H7 (cell line): ENCODE results near the gene WWOX. TPM values are rescaled to one million over a fixed set of nuclear protein-coding genes. Genes with fewer than 3 reads are reported as not detected.

Experiments
- DNase-seq: peaks from one replicate; pipeline ENCODE4 v3.0.0; 2012
- H3K27me3 ChIP-seq: 2 replicates; pipeline ENCODE4 v1.6.0; 2011; ENCODE audit warnings: mild to moderate bottlenecking, low read length; ENCODE audit not compliant: control insufficient read depth, insufficient read depth
- H3K36me3 ChIP-seq: replicated peaks from 2 replicates; pipeline ENCODE4 v1.5.1; 2011; ENCODE audit warnings: low read length; ENCODE audit not compliant: control insufficient read depth, insufficient read depth
- H3K4me3 ChIP-seq: 2 replicates; pipeline ENCODE4 v1.5.1; 2011; ENCODE audit warnings: low read depth, mild to moderate bottlenecking, control low read depth, low read length, moderate library complexity; ENCODE audit not compliant: insufficient read depth
- total RNA-seq: library from RNA; depleted of rRNA; stranded (reverse); fragments of >200 nt; shearing (Covaris generic); gene quantifications from 2 replicates; pipeline ENCODE4 v1.2.3, GENCODE V29; 2014

Gene WWOX
- total RNA-seq, 1 experiment from 2014 or later, result 29.2 TPM

DNA sequence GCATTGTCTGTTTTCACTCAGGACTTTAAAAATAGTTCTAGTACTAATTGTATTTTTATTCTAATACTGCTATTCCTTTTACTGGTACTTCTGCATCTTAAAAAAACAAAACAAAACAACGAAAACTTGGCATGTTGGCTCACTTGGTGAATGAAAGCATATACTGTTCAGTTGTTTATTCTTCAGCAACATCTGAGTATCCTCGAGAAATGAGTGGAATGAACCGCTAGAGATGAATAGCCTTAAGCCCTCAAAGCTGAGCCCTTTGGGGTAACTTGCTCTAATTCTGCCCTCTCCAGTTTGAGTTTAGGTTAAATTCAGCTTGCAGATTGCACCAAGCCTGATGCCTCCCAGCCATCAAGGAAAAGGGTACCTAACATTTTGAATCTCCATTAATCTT lies 126.5 kb downstream of the WWOX start:
- no peak overlapping the region for H3K4me3 ChIP-seq
- DNase-seq, result no peak
- H3K27me3 ChIP-seq, result no peaks in the 10 kb centered on the region
- H3K36me3 ChIP-seq, result no peaks in the 10 kb centered on the region

GRCh38 chr16:78227855-78228254 lies 128.4 kb downstream of the WWOX start:
- Histone ChIP-seq H3K27me3 (no peaks in the 10 kb centered on the region), H3K4me3 (no peak overlapping the region), H3K36me3 (no peaks in the 10 kb centered on the region)
- DNase-seq, result peak; percentile 25

DNA sequence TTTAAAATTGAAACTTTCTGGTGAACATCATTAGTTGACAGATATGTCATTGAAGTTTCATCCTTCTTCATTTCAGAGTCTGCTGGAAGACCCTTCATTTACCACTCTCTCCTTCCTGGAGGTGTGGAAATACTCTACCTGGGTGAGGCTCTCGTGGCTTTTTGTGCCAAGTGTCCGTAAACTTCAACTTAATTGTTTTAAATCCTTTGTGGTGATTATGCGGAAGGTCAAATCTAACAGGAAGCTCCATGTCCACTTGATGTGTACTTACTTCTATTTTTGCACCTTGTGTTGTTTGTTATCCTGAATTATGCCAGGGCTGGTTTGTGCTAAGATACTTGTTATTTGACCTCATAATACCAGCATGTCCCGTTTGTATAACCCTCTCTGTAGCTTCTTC lies 129.2 kb downstream of the WWOX start:
- Histone ChIP-seq H3K4me3 (no peak overlapping the region), H3K36me3 (no peaks in the 10 kb centered on the region), H3K27me3 (no peaks in the 10 kb centered on the region)
- no peak for DNase-seq

- DNase-seq, result no peak
- no peaks in the 10 kb centered on the region for H3K27me3 ChIP-seq
- no peaks in the 10 kb centered on the region for H3K36me3 ChIP-seq
- H3K4me3 ChIP-seq, result no peak overlapping the region
Measured at GRCh38 chr16:78230832-78231231, 131.4 kb downstream of the WWOX start.

- no peaks in the 10 kb centered on the region for H3K27me3 ChIP-seq
- DNase-seq, result peak; percentile 59
- no peaks in the 10 kb centered on the region for H3K36me3 ChIP-seq
- no peak overlapping the region for H3K4me3 ChIP-seq
Measured at GRCh38 chr16:78235168-78235800, 135.8 kb downstream of the WWOX start.

GRCh38 chr16:78235876-78236275 lies 136.4 kb downstream of the WWOX start:
- no peak for DNase-seq
- Histone ChIP-seq H3K27me3 (no peaks in the 10 kb centered on the region), H3K4me3 (no peak overlapping the region), H3K36me3 (no peaks in the 10 kb centered on the region)

DNA sequence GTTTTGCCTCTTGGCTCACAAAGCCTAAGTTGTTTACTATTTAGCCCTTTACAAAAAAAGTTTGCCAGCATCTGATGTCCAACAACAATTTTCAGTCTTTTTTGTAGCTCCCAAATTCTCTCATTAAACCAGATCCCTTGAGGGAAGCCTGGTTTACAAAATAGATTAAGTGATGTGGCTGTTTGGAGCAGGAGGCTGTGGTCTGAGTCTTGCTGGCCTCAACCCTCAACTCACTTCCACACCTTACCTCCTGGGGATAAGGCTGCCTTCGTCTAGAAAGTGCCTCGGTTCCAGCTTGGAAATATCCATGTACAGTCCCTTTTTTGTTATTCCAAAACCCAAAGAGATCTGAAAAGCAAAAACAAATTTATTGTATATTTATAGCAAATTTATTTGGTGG lies 138.4 kb downstream of the WWOX start:
- H3K4me3 ChIP-seq, result no peak overlapping the region
- no peak for DNase-seq
- no peaks in the 10 kb centered on the region for H3K36me3 ChIP-seq
- no peaks in the 10 kb centered on the region for H3K27me3 ChIP-seq

DNA sequence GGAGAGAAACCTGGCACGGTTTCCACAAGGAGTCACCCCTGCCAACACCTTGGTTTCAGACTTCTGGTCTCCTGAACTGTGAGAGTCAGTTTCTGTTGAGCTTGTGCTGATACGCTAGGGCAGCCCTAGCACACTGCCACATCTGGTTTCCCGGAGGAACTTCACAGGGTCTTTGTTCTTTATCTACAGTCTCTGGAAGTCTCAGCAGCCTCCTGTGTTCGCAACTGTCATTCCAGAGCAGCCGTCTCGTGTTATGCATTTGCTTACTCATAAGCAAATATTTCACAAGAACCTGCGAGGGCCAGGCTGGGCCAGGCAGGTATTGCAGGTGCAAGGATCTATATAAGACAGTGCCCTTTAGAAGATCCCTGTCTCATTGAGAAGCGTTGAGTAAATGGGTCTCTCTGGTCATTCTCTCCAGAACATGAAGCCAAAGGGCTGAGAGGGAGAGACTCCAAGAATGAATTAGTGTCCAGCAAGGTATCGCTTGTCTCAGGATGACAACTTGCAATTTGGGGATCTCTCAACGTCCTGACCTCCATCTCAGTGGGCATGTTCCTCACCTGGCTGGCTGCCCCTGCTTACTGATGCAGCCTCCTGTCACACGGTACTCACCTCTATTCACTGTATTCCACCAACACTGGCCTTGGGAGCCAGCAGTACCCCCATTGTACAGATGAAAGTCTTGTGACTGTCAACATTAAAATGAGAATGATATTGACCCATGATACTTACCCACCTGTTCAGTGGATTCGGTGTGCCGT lies 141.2 kb downstream of the WWOX start:
- H3K27me3 ChIP-seq, result no peaks in the 10 kb centered on the region
- no peaks in the 10 kb centered on the region for H3K36me3 ChIP-seq
- H3K4me3 ChIP-seq, result no peak overlapping the region
- peak; percentile 26 for DNase-seq

DNA sequence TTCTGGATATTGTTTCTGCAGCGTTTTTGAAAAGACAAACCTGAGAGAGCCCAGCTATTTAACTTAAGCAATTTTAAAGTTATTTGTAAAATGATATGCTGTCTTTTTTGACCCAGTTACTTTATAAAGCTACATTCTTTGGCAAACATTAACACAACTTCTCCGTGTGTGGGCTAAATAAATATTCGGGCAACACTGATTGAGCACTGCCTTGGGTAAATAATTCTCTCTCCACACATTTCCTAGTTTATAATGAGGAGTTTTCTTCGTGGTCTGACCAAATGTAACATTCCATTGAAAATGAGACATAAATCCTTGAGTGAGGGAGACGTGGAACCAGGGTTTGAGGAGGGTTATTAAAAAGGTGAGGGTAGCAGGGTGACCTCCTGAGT lies 142.8 kb downstream of the WWOX start:
- DNase-seq, result no peak
- no peaks in the 10 kb centered on the region for H3K27me3 ChIP-seq

DNA sequence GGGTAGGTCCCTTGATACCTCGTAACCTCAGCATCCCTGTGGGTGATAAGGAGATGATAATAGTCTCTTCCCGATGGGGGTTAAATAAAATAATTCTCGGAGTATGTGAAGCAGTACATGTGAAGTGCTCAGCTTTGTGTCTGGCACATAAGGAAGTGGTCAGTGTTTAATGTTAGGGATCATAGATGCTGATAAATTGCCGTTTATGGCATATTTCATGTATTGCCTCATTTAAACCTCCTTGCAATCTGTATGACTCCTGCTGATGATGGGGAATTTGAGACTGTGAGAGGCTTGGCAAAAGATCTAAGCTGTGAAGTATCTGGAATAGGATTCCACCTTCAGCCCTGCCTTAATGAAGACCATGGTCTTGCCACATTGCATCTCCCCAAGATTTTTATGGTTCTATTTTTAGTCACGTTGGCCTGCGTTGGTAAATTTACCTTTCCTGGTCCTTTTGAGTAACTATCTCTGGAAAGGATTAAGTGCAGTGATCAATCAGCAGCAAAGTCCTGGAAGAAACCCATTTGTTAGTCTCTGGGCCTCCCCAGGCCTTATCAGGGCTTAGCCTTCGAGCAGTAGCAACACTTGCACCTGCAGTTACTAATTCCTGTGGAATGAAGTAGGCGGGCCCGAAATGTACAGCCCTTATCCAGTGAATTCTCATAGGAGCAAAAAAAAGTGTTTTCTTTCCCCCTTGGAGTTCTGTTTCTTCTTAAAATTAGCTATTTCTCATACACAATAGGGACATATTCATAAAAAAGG lies 144.9 kb downstream of the WWOX start:
- H3K4me3 ChIP-seq, result no peak overlapping the region
- no peak for DNase-seq
- no peaks in the 10 kb centered on the region for H3K27me3 ChIP-seq
- H3K36me3 ChIP-seq, result no peaks in the 10 kb centered on the region

More for the DNA sequence above, 142.8 kb downstream of the WWOX start:
- no peaks in the 10 kb centered on the region for H3K36me3 ChIP-seq
- no peak overlapping the region for H3K4me3 ChIP-seq

GRCh38 chr16:78246559-78246958 lies 147.1 kb downstream of the WWOX start:
- H3K4me3 ChIP-seq, result no peak overlapping the region
- H3K27me3 ChIP-seq, result no peaks in the 10 kb centered on the region
- no peaks in the 10 kb centered on the region for H3K36me3 ChIP-seq
- DNase-seq, result no peak

GRCh38 chr16:78249056-78249455 lies 149.6 kb downstream of the WWOX start:
- peak; percentile 54 for DNase-seq
- H3K4me3 ChIP-seq, result no peak overlapping the region
- H3K27me3 ChIP-seq, result no peaks in the 10 kb centered on the region
- no peaks in the 10 kb centered on the region for H3K36me3 ChIP-seq

DNA sequence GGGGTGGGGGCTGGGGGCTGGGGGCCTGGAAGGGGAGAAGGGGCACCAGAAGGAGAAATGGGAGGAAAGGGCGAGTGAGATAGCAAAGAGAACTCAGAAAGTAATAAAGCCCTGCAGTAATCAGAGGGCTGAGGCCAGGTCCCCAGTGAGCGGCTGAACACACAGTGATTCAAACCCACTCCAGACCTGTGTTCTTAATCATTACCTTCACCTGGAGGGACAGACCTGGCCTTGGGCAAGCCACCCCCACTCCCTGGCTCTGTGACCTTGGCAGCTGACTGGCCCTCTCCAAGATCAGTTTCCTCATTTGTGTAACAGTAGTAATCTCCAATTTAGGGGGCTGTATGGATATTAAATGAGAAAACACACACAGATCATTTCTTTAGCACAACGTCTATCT lies 150.4 kb downstream of the WWOX start:
- H3K27me3 ChIP-seq, result no peaks in the 10 kb centered on the region

GRCh38 chr16:78251115-78251514 lies 151.7 kb downstream of the WWOX start:
- Histone ChIP-seq H3K36me3 (no peaks in the 10 kb centered on the region), H3K27me3 (no peaks in the 10 kb centered on the region), H3K4me3 (no peak overlapping the region)
- DNase-seq, result no peak

More for the DNA sequence above, 150.4 kb downstream of the WWOX start:
- no peaks in the 10 kb centered on the region for H3K36me3 ChIP-seq
- no peak for DNase-seq
- no peak overlapping the region for H3K4me3 ChIP-seq

DNA sequence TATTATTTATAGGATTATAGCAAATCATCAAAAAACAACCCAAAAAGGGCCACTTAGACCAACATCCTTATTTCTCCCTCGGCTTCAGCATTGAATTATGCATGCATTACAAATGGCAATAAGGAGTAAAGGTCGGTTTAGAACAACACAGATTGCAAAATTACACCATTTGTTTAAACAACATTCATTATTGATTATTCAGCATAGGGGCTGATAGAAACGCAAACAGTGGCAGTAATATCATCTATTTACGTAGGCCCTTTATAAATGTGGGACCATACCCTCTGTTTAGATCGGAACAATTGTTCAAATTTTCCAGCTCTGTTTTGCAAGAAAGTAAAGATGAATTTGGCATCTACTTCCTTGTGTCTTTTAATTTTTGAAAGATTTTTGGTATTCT lies 153.3 kb downstream of the WWOX start:
- Histone ChIP-seq H3K27me3 (no peaks in the 10 kb centered on the region), H3K36me3 (no peaks in the 10 kb centered on the region), H3K4me3 (no peak overlapping the region)
- DNase-seq, result no peak
